ENCODE data around the gene UBE2S.

- no peak for TF ChIP-seq CTCF (IDR thresholded peaks at IDR 0.05)
- TF ChIP-seq EZH2 (IDR thresholded peaks at IDR 0.05; ENCODE audit: borderline replicate concordance, insufficient read depth, low read depth, low read length, poor library complexity, severe bottlenecking) = no peak
These were observed 21.1 kb downstream of the UBE2S start for GRCh38 chr19:55386493-55386971.
